ENCODE measurements around the gene WFIKKN1.
A peak's percentile ranks its signal among the peaks of the same experiment; 100 is the strongest.

The WFIKKN1 gene

GRCh38 chr16:642189-643049 lies 11.6 kb downstream of the WFIKKN1 start:
- H3K4me1 ChIP-seq (ENCODE audit: insufficient read depth, low read length, severe bottlenecking), result peaks cover 50% of the 10 kb centered on the region
- H3K79me2 ChIP-seq (ENCODE audit: insufficient read depth, low read length), result no peaks in the 10 kb centered on the region
- no peaks in the 10 kb centered on the region for H3K9me3 ChIP-seq (ENCODE audit: low read length)
- H3K9ac ChIP-seq (ENCODE audit: low read length), result peak overlapping the region; percentile 80
- no peak overlapping the region for H2AFZ ChIP-seq (ENCODE audit: low read length)
- H3K4me3 ChIP-seq (ENCODE audit: low read depth, low read length, poor library complexity, severe bottlenecking), result peak overlapping the region; percentile 80
- no peaks in the 10 kb centered on the region for H3K9me2 ChIP-seq (ENCODE audit: low read depth, low read length)
- peak overlapping the region; percentile 40 for H3K27ac ChIP-seq (ENCODE audit: low read depth, low read length, poor library complexity, severe bottlenecking)
- peaks cover 10% of the 10 kb centered on the region; the same call in 1 of the 2 replicates for H3K36me3 ChIP-seq (ENCODE audit: insufficient read depth, low read length)
- no peaks in the 10 kb centered on the region for H3K27me3 ChIP-seq (ENCODE audit: insufficient read depth, low read length)
- H3F3A ChIP-seq (ENCODE audit: insufficient read depth, low read length), result no peaks in the 10 kb centered on the region
- TF ChIP-seq EZH2 (IDR thresholded peaks at IDR 0.05; ENCODE audit: borderline replicate concordance, low read length), result no peak
- TF ChIP-seq CTCF (IDR thresholded peaks at IDR 0.05; ENCODE audit: low read length), result no peak
- no peaks in the 10 kb centered on the region for H4K20me1 ChIP-seq (ENCODE audit: insufficient read depth, low read length)
- H3K4me2 ChIP-seq (ENCODE audit: low read length), result peak overlapping the region; percentile 82

- H3K27ac ChIP-seq (ENCODE audit: low read depth, low read length, poor library complexity, severe bottlenecking), result peak overlapping the region; percentile 40
These were observed 12.2 kb downstream of the WFIKKN1 start for GRCh38 chr16:643050-643368.

DNA sequence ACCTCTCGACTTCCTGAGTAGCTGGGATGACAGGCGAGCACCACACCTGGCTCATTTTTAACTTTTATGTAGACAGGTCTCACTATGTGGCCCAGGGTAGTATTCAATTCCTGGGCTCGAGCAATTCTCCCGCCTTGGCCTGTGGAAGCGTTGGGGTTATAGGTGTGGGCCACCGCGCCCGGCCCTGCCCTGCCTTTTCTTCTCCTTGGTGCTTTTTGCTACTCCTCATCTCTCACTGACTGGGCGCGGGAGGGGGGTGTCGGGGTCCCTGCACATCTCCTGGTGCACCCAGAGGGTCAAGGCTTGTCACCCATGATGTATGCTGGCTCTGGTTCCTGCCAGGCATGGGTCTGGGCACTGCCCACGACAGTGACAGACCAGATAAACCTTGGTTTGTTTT lies 13.8 kb downstream of the WFIKKN1 start:
- Histone ChIP-seq H3K4me3 (ENCODE audit: low read depth, low read length, poor library complexity, severe bottlenecking) (no peak overlapping the region), H3K4me2 (ENCODE audit: low read length) (no peak overlapping the region), H3K9me3 (ENCODE audit: low read length) (no peaks in the 10 kb centered on the region), H3K36me3 (ENCODE audit: insufficient read depth, low read length) (peaks cover 12% of the 10 kb centered on the region; the same call in 1 of the 2 replicates), H4K20me1 (ENCODE audit: insufficient read depth, low read length) (no peaks in the 10 kb centered on the region), H3K9ac (ENCODE audit: low read length) (no peak overlapping the region), H3K9me2 (ENCODE audit: low read depth, low read length) (no peaks in the 10 kb centered on the region), H3K27ac (ENCODE audit: low read depth, low read length, poor library complexity, severe bottlenecking) (no peak overlapping the region), H3K4me1 (ENCODE audit: insufficient read depth, low read length, severe bottlenecking) (peaks cover 50% of the 10 kb centered on the region), H3F3A (ENCODE audit: insufficient read depth, low read length) (no peaks in the 10 kb centered on the region), H3K27me3 (ENCODE audit: insufficient read depth, low read length) (no peaks in the 10 kb centered on the region), H3K79me2 (ENCODE audit: insufficient read depth, low read length) (no peaks in the 10 kb centered on the region), H2AFZ (ENCODE audit: low read length) (no peak overlapping the region)
- no peak for TF ChIP-seq EZH2 (IDR thresholded peaks at IDR 0.05; ENCODE audit: borderline replicate concordance, low read length)
- TF ChIP-seq CTCF (IDR thresholded peaks at IDR 0.05; ENCODE audit: low read length), result no peak

More at GRCh38 chr16:643050-643368, 12.2 kb downstream of the WFIKKN1 start:
- peak overlapping the region; percentile 82 for H3K4me2 ChIP-seq (ENCODE audit: low read length)
- H2AFZ ChIP-seq (ENCODE audit: low read length), result no peak overlapping the region
- peak overlapping the region; percentile 80 for H3K9ac ChIP-seq (ENCODE audit: low read length)
- H3K4me3 ChIP-seq (ENCODE audit: low read depth, low read length, poor library complexity, severe bottlenecking), result peak overlapping the region; percentile 80
- peaks cover 12% of the 10 kb centered on the region; the same call in 1 of the 2 replicates for H3K36me3 ChIP-seq (ENCODE audit: insufficient read depth, low read length)
- H3F3A ChIP-seq (ENCODE audit: insufficient read depth, low read length), result no peaks in the 10 kb centered on the region
- H3K27me3 ChIP-seq (ENCODE audit: insufficient read depth, low read length), result no peaks in the 10 kb centered on the region
- H3K79me2 ChIP-seq (ENCODE audit: insufficient read depth, low read length), result no peaks in the 10 kb centered on the region
- H3K9me3 ChIP-seq (ENCODE audit: low read length), result no peaks in the 10 kb centered on the region
- no peaks in the 10 kb centered on the region for H3K9me2 ChIP-seq (ENCODE audit: low read depth, low read length)
- H3K4me1 ChIP-seq (ENCODE audit: insufficient read depth, low read length, severe bottlenecking), result peaks cover 52% of the 10 kb centered on the region
- TF ChIP-seq EZH2 (IDR thresholded peaks at IDR 0.05; ENCODE audit: borderline replicate concordance, low read length) (no peak), CTCF (IDR thresholded peaks at IDR 0.05; ENCODE audit: low read length) (no peak)
- H4K20me1 ChIP-seq (ENCODE audit: insufficient read depth, low read length), result no peaks in the 10 kb centered on the region
